Neural cell (in vitro differentiated cells): ENCODE measurements around the gene EMD. TPM values are rescaled to one million over a fixed set of nuclear protein-coding genes. Genes with fewer than 3 reads are reported as not detected.

Experiments used
- H2AFZ ChIP-seq: fragments of 200-600, 300-800 bp; sonication (generic), shearing (Covaris generic); 2 replicates; pipeline ENCODE4 v1.6.0; 2014; ENCODE audit warnings: low read depth, mild to moderate bottlenecking, antibody characterized with exemption, low read length, moderate library complexity
- H3F3A ChIP-seq: fragments of 200-600 bp; shearing (Covaris generic); 2 replicates; pipeline ENCODE4 v1.6.1; 2016; ENCODE audit warnings: mild to moderate bottlenecking, moderate library complexity, mixed read lengths, antibody characterized with exemption, low read length; ENCODE audit not compliant: insufficient read depth, poor library complexity, severe bottlenecking
- H3K27ac ChIP-seq: fragments of 200-600, 300-800 bp; sonication (generic), shearing (Covaris generic); 2 replicates; pipeline ENCODE4 v1.5.1; 2014; ENCODE audit warnings: mild to moderate bottlenecking, low read length, moderate library complexity
- H3K27me3 ChIP-seq: fragments of 300-800, 200-600 bp; sonication (generic), shearing (Covaris generic); 2 replicates; pipeline ENCODE4 v1.6.0; 2014; ENCODE audit warnings: mild to moderate bottlenecking, low read depth, low read length, moderate library complexity; ENCODE audit not compliant: insufficient read depth
- H3K36me3 ChIP-seq: fragments of 300-800, 200-600 bp; sonication (generic), shearing (Covaris generic); 2 replicates; pipeline ENCODE4 v1.5.1; 2014; ENCODE audit warnings: mild to moderate bottlenecking, antibody characterized with exemption, low read length, moderate library complexity; ENCODE audit not compliant: insufficient read depth
- H3K4me2 ChIP-seq: fragments of 300-800, 200-600 bp; sonication (generic), shearing (Covaris generic); 2 replicates; pipeline ENCODE4 v1.6.0; 2014; ENCODE audit warnings: mild to moderate bottlenecking, low read length
- H3K4me3 ChIP-seq: fragments of 300-800, 200-600 bp; sonication (generic), shearing (Covaris generic); 2 replicates; pipeline ENCODE4 v1.5.1; 2014; ENCODE audit warnings: mild to moderate bottlenecking, low read length, moderate library complexity
- H3K79me2 ChIP-seq: fragments of 200-600 bp; shearing (Covaris generic); replicated peaks from 2 replicates; pipeline ENCODE4 v1.6.0; 2014; ENCODE audit warnings: mild to moderate bottlenecking, low read length, moderate library complexity; ENCODE audit not compliant: insufficient read depth
- H3K9ac ChIP-seq: fragments of 300-800, 200-600 bp; sonication (generic), shearing (Covaris generic); 2 replicates; pipeline ENCODE4 v1.6.1; 2016; ENCODE audit warnings: mild to moderate bottlenecking, low read length, mixed read lengths
- H3K9me2 ChIP-seq: fragments of 200-600 bp; shearing (Covaris generic); 2 replicates; pipeline ENCODE4 v1.6.1; 2016; ENCODE audit warnings: mild to moderate bottlenecking, low read length, mixed read lengths; ENCODE audit not compliant: insufficient read depth
- H3K9me3 ChIP-seq: fragments of 200-600, 300-800 bp; sonication (generic), shearing (Covaris generic); 2 replicates; pipeline ENCODE4 v1.6.1; 2016; ENCODE audit warnings: mild to moderate bottlenecking, mixed run types, low read length, moderate library complexity, mixed read lengths
- H4K20me1 ChIP-seq: fragments of 200-600 bp; shearing (Covaris generic); 2 replicates; pipeline ENCODE4 v1.6.1; 2016; ENCODE audit warnings: mild to moderate bottlenecking, mixed run types; ENCODE audit not compliant: insufficient read depth
- CTCF ChIP-seq: fragments of 450-650 bp; IDR thresholded peaks from 2 replicates; pipeline ENCODE4 v1.5.1; 2014; ENCODE audit warnings: antibody characterized with exemption, mild to moderate bottlenecking, moderate library complexity; ENCODE audit not compliant: poor library complexity, severe bottlenecking
- EP300 ChIP-seq: fragments of 450-650 bp; conservative IDR thresholded peaks from 2 replicates; pipeline ENCODE4 v1.6.1; 2014; ENCODE audit warnings: antibody characterized with exemption, mild to moderate bottlenecking, moderate library complexity; ENCODE audit not compliant: poor library complexity, severe bottlenecking
- EZH2 ChIP-seq: fragments of 200-600, 300-800 bp; shearing (Covaris generic), sonication (generic); IDR thresholded peaks from 2 replicates; pipeline ENCODE4 v1.6.1; 2014; ENCODE audit warnings: antibody characterized with exemption, low read length, borderline replicate concordance, mild to moderate bottlenecking; ENCODE audit not compliant: insufficient read depth, poor library complexity, severe bottlenecking
- MXI1 ChIP-seq: fragments of 450-650 bp; conservative IDR thresholded peaks from 2 replicates; pipeline ENCODE4 v1.6.1; 2014; ENCODE audit warnings: antibody characterized with exemption, mild to moderate bottlenecking; ENCODE audit not compliant: poor library complexity, severe bottlenecking
- POLR2AphosphoS5 ChIP-seq: IDR thresholded peaks from 2 replicates; pipeline ENCODE4 v1.6.1; 2012
- RAD21 ChIP-seq: fragments of 450-650 bp; conservative IDR thresholded peaks from 2 replicates; pipeline ENCODE4 v1.6.1; 2014; ENCODE audit warnings: antibody characterized with exemption, mild to moderate bottlenecking, moderate library complexity
- REST ChIP-seq: IDR thresholded peaks from 2 replicates; pipeline ENCODE4 v1.6.1; 2012; ENCODE audit warnings: borderline replicate concordance
- SMC3 ChIP-seq: fragments of 450-650 bp; conservative IDR thresholded peaks from 2 replicates; pipeline ENCODE4 v1.6.1; 2014; ENCODE audit warnings: antibody characterized with exemption, mild to moderate bottlenecking, moderate library complexity; ENCODE audit not compliant: poor library complexity
- TAF1 ChIP-seq: IDR thresholded peaks from 2 replicates; pipeline ENCODE4 v1.6.1; 2012; ENCODE audit warnings: low read depth
- polyA plus RNA-seq: library from polyadenylated mRNA; depleted of rRNA; stranded (reverse); fragments of >200 nt; gene quantifications from 2 replicates; pipeline ENCODE4 v1.2.3, GENCODE V29; 2014

Gene EMD
- polyA plus RNA-seq, 1 donor from 2014 or later, result 67.9 TPM

DNA sequence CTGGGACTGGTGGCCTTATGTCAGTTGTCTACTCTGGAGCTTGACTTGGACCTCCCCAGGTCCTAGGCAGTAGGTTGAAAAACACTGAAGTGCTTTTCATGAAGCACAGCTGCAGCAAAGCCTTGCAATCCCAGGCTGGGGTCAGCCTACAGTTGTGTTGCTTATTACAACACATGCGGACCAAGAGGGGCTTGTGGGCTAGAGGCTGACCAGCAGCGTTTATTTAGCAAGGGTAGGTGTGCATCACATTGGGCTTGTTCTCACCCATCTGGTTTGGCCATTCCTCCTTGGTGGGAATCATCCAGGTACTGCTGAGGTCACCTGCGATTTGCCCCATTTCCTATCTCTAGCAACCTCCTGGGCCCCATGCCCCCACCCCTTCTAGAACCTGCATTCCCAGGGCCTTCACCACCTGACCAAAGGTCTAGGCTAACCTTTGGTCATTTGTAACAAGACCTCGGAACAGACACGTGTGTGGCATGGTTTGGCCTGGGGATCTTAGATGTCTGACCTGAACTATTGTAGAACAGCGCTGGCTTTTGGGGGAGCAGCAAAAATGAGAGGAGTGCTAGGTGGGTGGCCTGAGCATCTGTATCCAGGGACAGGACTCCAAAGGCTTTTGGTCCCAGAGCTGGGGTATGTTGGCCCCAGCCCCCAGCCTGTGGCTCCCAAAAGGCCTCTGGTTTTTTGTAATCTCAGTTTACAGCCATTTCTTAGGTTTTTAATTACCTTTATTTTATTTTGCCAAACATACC, 22.1 kb downstream of the EMD start:
- no peaks in the 10 kb centered on the region for H3K9me2 ChIP-seq
- H3K27me3 ChIP-seq, result no peaks in the 10 kb centered on the region
- no peak overlapping the region for H3K4me3 ChIP-seq
- peaks cover 5% of the 10 kb centered on the region for H4K20me1 ChIP-seq
- no peak overlapping the region for H3K27ac ChIP-seq
- H3F3A ChIP-seq, result no peaks in the 10 kb centered on the region
- H3K9me3 ChIP-seq, result no peaks in the 10 kb centered on the region
- H3K9ac ChIP-seq, result no peak overlapping the region
- H3K79me2 ChIP-seq, result peaks cover 4% of the 10 kb centered on the region
- H3K36me3 ChIP-seq, result no peaks in the 10 kb centered on the region
- no peak overlapping the region for H3K4me2 ChIP-seq
- TF ChIP-seq TAF1, result no peak
- no peak for TF ChIP-seq MXI1
- TF ChIP-seq RAD21, result no peak
- no peak for TF ChIP-seq POLR2AphosphoS5
- no peak overlapping the region for H2AFZ ChIP-seq

DNA sequence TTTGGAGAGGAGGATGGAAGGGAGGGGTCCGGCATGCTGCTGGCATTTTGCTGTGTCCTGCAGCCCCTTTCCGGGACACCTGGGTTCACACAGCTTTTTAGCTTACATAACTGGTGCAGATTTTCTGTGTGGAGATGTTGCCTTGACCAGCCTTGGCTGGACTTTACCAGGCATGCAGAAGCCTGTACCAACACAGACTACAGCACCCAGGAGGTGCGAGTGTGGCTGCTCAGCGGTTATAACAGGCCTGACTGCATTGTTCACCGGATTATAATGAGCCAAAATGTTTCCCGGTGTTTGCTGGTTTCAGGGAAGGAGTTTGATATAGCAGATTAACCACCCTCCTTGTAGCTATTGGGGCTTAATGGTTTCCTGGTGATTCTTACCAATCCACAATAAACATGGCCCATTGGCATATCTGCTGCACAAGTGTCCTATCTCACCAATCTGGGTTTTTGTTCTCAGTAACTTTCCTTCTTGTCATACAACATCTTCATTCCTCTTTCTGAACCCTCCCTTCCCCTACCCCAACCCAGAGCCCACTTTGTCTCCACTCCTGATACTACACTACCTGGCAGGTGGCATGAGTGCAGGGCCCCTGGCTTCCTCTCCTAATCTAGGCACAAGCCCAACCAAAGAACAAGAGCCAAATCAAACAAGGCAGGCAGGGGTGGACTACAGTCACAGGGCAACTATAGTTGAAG, 23.0 kb downstream of the EMD start:
- Histone ChIP-seq H3K36me3 (no peaks in the 10 kb centered on the region), H3F3A (no peaks in the 10 kb centered on the region), H2AFZ (no peak overlapping the region), H3K4me3 (no peak overlapping the region), H3K9me3 (no peaks in the 10 kb centered on the region), H4K20me1 (peaks cover 5% of the 10 kb centered on the region), H3K9me2 (no peaks in the 10 kb centered on the region), H3K4me2 (no peak overlapping the region), H3K79me2 (peaks cover 4% of the 10 kb centered on the region), H3K27ac (no peak overlapping the region), H3K27me3 (no peaks in the 10 kb centered on the region), H3K9ac (no peak overlapping the region)
- TF ChIP-seq SMC3, result no peak

- H3K27ac ChIP-seq, result no peak overlapping the region
- H3K9ac ChIP-seq, result no peak overlapping the region
- no peak overlapping the region for H2AFZ ChIP-seq
- H3K9me2 ChIP-seq, result no peaks in the 10 kb centered on the region
- peaks cover 5% of the 10 kb centered on the region for H4K20me1 ChIP-seq
- H3K36me3 ChIP-seq, result no peaks in the 10 kb centered on the region
- H3K4me3 ChIP-seq, result no peak overlapping the region
- no peaks in the 10 kb centered on the region for H3F3A ChIP-seq
- H3K9me3 ChIP-seq, result no peaks in the 10 kb centered on the region
- no peaks in the 10 kb centered on the region for H3K27me3 ChIP-seq
- H3K4me2 ChIP-seq, result no peak overlapping the region
- TF ChIP-seq MXI1, result no peak
- no peak for TF ChIP-seq RAD21
- TF ChIP-seq CTCF, result no peak
- TF ChIP-seq POLR2AphosphoS5, result no peak
- no peak for TF ChIP-seq REST
- no peak for TF ChIP-seq EP300
- no peak for TF ChIP-seq SMC3
- no peak for TF ChIP-seq EZH2
- TF ChIP-seq TAF1, result no peak
- peaks cover 4% of the 10 kb centered on the region for H3K79me2 ChIP-seq
Measured at GRCh38 chrX:154402622-154403127, 23.6 kb downstream of the EMD start.
